Esophagus (tissue), 2 donors: ENCODE measurements around the gene VSTM1. TPM values are rescaled to one million over a fixed set of nuclear protein-coding genes. Genes with fewer than 3 reads are reported as not detected.

Experiments used
- H3K27ac ChIP-seq, 2 donors: one replicate each; pipeline ENCODE4 v1.5.1; 2013; ENCODE audit warnings: low read depth in 2 of 2, mild to moderate bottlenecking in 2 of 2, inconsistent platforms in 1 of 2, low read length in 1 of 2, moderate library complexity in 1 of 2
- H3K27me3 ChIP-seq, 2 donors: one replicate each; pipeline ENCODE4 v1.6.1; 2013; ENCODE audit warnings: low read length in 2 of 2, control low read depth in 1 of 2, mild to moderate bottlenecking in 1 of 2; ENCODE audit not compliant: insufficient read depth in 2 of 2, control insufficient read depth in 1 of 2
- H3K36me3 ChIP-seq, 2 donors: one replicate each; pipeline ENCODE4 v1.6.1; 2013; ENCODE audit warnings: low read length in 1 of 2; ENCODE audit not compliant: control insufficient read depth in 2 of 2, insufficient read depth in 2 of 2
- H3K4me1 ChIP-seq, 2 donors: one replicate each; pipeline ENCODE4 v1.6.1; 2013; ENCODE audit warnings: low read length in 1 of 2; ENCODE audit not compliant: control insufficient read depth in 2 of 2, insufficient read depth in 2 of 2
- H3K4me3 ChIP-seq, 2 donors: one replicate each; pipeline ENCODE4 v1.5.1; 2013; ENCODE audit warnings: low read length in 2 of 2, mild to moderate bottlenecking in 2 of 2, low read depth in 1 of 2, moderate library complexity in 1 of 2
- H3K9me3 ChIP-seq, 2 donors: one replicate each; pipeline ENCODE4 v1.6.1; 2013; ENCODE audit warnings: mild to moderate bottlenecking in 2 of 2, low read depth in 1 of 2, low read length in 1 of 2, moderate library complexity in 1 of 2; ENCODE audit not compliant: control insufficient read depth in 2 of 2, insufficient read depth in 1 of 2
- WGBS, 2 donors: extraction: QIAGEN DNeasy Blood & Tissue Kit; methylation state at CpG; one replicate each; pipeline ENCODE4 v1.1.7; 2013; 5-methylcytosine and 5-hydroxymethylcytosine counted together
- polyA plus RNA-seq, 2 donors: library from polyadenylated mRNA; stranded (reverse); fragments of 200-250 nt; gene quantifications; one replicate each; pipeline ENCODE4 v1.2.3, GENCODE V29; 2013
- donor health status: healthy with polysubstance abuse.
- donor health status: Bipolar disorder and iron deficiency.

The VSTM1 gene
- not detected for polyA plus RNA-seq

GRCh38 chr19:54063350-54064116 lies at the start of gene VSTM1:
TSS of gene VSTM1 (minus strand) at chr19:54063897. CDS start at chr19:54063777, 120 bp downstream.
- Histone ChIP-seq H3K27me3 (no peaks in the 10 kb centered on the region), H3K4me3 (no peak within 1 kb of the TSS), H3K4me1 (no peaks in the 10 kb centered on the region), H3K27ac (no peak within 1 kb of the TSS), H3K9me3 (no peaks in the 10 kb centered on the region), H3K36me3 (no peaks in the 10 kb centered on the region)
- 75 to 78% methylated on average over 34 of the region's 34 CpGs for WGBS, 2 donors

- Histone ChIP-seq H3K4me3 (no peak overlapping the region), H3K27ac (no peak overlapping the region), H3K27me3 (no peaks in the 10 kb centered on the region), H3K9me3 (no peaks in the 10 kb centered on the region), H3K4me1 (peaks cover 3 to 8% of the 10 kb centered on the region in 2 donors), H3K36me3 (peaks cover 4 to 48% of the 10 kb centered on the region in 2 donors)
- WGBS, 2 donors, result 74 to 78% methylated on average over 6 of the region's 6 CpGs
Measured at GRCh38 chr19:54109651-54110050, 46.0 kb upstream of the VSTM1 start.

GRCh38 chr19:54108496-54108895 lies 44.8 kb upstream of the VSTM1 start:
- Histone ChIP-seq H3K9me3 (no peaks in the 10 kb centered on the region), H3K36me3 (peaks cover 4 to 45% of the 10 kb centered on the region in 2 donors), H3K4me1 (no peaks in the 10 kb centered on the region), H3K27me3 (no peaks in the 10 kb centered on the region), H3K4me3 (no peak overlapping the region), H3K27ac (no peak overlapping the region)
- 75 to 81% methylated on average over 7 of the region's 7 CpGs for WGBS, 2 donors

- Histone ChIP-seq H3K4me3 (no peak overlapping the region), H3K27ac (no peak overlapping the region), H3K36me3 (peaks cover 4 to 45% of the 10 kb centered on the region in 2 donors), H3K4me1 (no peaks in the 10 kb centered on the region), H3K27me3 (no peaks in the 10 kb centered on the region), H3K9me3 (no peaks in the 10 kb centered on the region)
- WGBS, 2 donors, result 79 to 82% methylated on average over 19 to 21 of the region's 21 CpGs
Measured at GRCh38 chr19:54107876-54108490, 44.3 kb upstream of the VSTM1 start.

- no peak overlapping the region for H3K4me3 ChIP-seq
- H3K27me3 ChIP-seq, result no peaks in the 10 kb centered on the region
- 84% methylated on average over 15 of the region's 15 CpGs for WGBS, 2 donors
- no peaks in the 10 kb centered on the region for H3K9me3 ChIP-seq
- peaks cover 4 to 45% of the 10 kb centered on the region in 2 donors for H3K36me3 ChIP-seq
- no peaks in the 10 kb centered on the region for H3K4me1 ChIP-seq
- no peak overlapping the region for H3K27ac ChIP-seq
Measured at GRCh38 chr19:54106716-54107115, 43.0 kb upstream of the VSTM1 start.

- Histone ChIP-seq H3K36me3 (peaks cover 4 to 43% of the 10 kb centered on the region in 2 donors), H3K4me1 (no peaks in the 10 kb centered on the region), H3K27me3 (no peaks in the 10 kb centered on the region), H3K4me3 (no peak overlapping the region), H3K9me3 (no peaks in the 10 kb centered on the region), H3K27ac (no peak overlapping the region)
- WGBS, 2 donors, result 91 to 94% methylated on average over 10 of the region's 10 CpGs
Measured at GRCh38 chr19:54105796-54106195, 42.1 kb upstream of the VSTM1 start.

- WGBS, 2 donors, result 80 to 85% methylated on average over 11 of the region's 11 CpGs
- peaks cover 4 to 39% of the 10 kb centered on the region in 2 donors for H3K36me3 ChIP-seq
- H3K9me3 ChIP-seq, result no peaks in the 10 kb centered on the region
- no peaks in the 10 kb centered on the region for H3K27me3 ChIP-seq
- no peak overlapping the region for H3K27ac ChIP-seq
- H3K4me3 ChIP-seq, result no peak overlapping the region
- H3K4me1 ChIP-seq, result no peaks in the 10 kb centered on the region
Measured at GRCh38 chr19:54104998-54105715, 41.5 kb upstream of the VSTM1 start.

GRCh38 chr19:54102421-54103169 lies 38.9 kb upstream of the VSTM1 start, which contains the start of gene NDUFA3:
TSS of gene NDUFA3 (plus strand) at chr19:54102855. CDS start at chr19:54102879, 24 bp downstream.
- Histone ChIP-seq H3K4me1 (no peaks in the 10 kb centered on the region), H3K36me3 (peaks cover 4 to 16% of the 10 kb centered on the region in 2 donors), H3K27me3 (no peaks in the 10 kb centered on the region), H3K4me3 (peak within 1 kb of the TSS; percentile 91 to 94), H3K27ac (peak within 1 kb of the TSS in 1 of 2 donors; percentile 87), H3K9me3 (no peaks in the 10 kb centered on the region)
- 2 to 3% methylated on average over 53 to 54 of the region's 54 CpGs for WGBS, 2 donors

GRCh38 chr19:54100561-54100960 lies 36.9 kb upstream of the VSTM1 start, which contains the start of gene OSCAR:
TSS of gene OSCAR (minus strand) at chr19:54100803. CDS start at chr19:54100792, 11 bp downstream.
- Histone ChIP-seq H3K27me3 (no peaks in the 10 kb centered on the region), H3K4me3 (no peak within 1 kb of the TSS), H3K4me1 (peaks cover 0 to 5% of the 10 kb centered on the region in 2 donors), H3K27ac (no peak within 1 kb of the TSS), H3K36me3 (peaks cover 0 to 2% of the 10 kb centered on the region in 2 donors), H3K9me3 (no peaks in the 10 kb centered on the region)
- 58 to 59% methylated on average over 5 of the region's 5 CpGs for WGBS, 2 donors
